Activated CD8-positive, alpha-beta T cell treated with anti-CD3 and anti-CD28 coated beads for 36 hours (primary cell): ENCODE data around the gene COPB1. TPM values are rescaled to one million over a fixed set of nuclear protein-coding genes. Genes with fewer than 3 reads are reported as not detected.

ENCODE experiments used
- ATAC-seq: fragments of 200-7000 bp; cut with Tn5 transposase; one replicate; pipeline ENCODE4 v1.10.0; 2021; ENCODE audit warnings: mild to moderate bottlenecking, moderate library complexity
- CTCF ChIA-PET: fragments of 350-600 bp; sonication (Branson Sonifier 250); formaldehyde crosslinking; loops from one replicate; lab custom pipeline; 2021; ENCODE audit warnings: antibody characterized with exemption; lab: Charles Lee
- POLR2A ChIA-PET: fragments of 350-600 bp; sonication (Branson Sonifier 250); formaldehyde crosslinking; loops from one replicate; lab custom pipeline; 2021; ENCODE audit warnings: antibody characterized with exemption; lab: Charles Lee
- DNase-seq: peaks from one replicate; pipeline ENCODE4 v3.0.0-alpha.2; 2020
- H3K27ac Mint-ChIP-seq: one replicate; pipeline ENCODE4 v1.8.0; 2021; ENCODE audit warnings: mild to moderate bottlenecking, mixed read lengths
- H3K27me3 Mint-ChIP-seq: one replicate; pipeline ENCODE4 v1.8.0; 2021; ENCODE audit warnings: mixed read lengths
- H3K36me3 Mint-ChIP-seq: one replicate; pipeline ENCODE4 v1.8.0; 2021; ENCODE audit warnings: low read depth, mixed read lengths
- H3K4me1 Mint-ChIP-seq: one replicate; pipeline ENCODE4 v1.8.0; 2021; ENCODE audit warnings: low read depth, mixed read lengths
- H3K4me3 Mint-ChIP-seq: one replicate; pipeline ENCODE4 v1.8.0; 2021; ENCODE audit warnings: mild to moderate bottlenecking, moderate library complexity, mixed read lengths
- H3K9me3 Mint-ChIP-seq: one replicate; pipeline ENCODE4 v1.8.0; 2021; ENCODE audit warnings: mixed read lengths
- CTCF ChIP-seq: fragments of 200-600 bp; IDR thresholded peaks from one replicate; pipeline ENCODE4 v1.8.0; 2022; ENCODE audit warnings: antibody characterized with exemption, mild to moderate bottlenecking
- intact Hi-C: fragments of 100-400 bp; cut with micrococcal nuclease; formaldehyde crosslinking; loops from one replicate; pipeline ENCODE4 v1.10.0; 2022
- total RNA-seq, 2 experiments: library from RNA; stranded (reverse); gene quantifications; one replicate each; pipeline ENCODE4 v1.2.3, GENCODE V29; 2021

Gene COPB1
- total RNA-seq, 2 experiments from 2014 or later, result 90.9 to 93.5 TPM

- no peak for ATAC-seq
- TF ChIP-seq CTCF, result peak; percentile 71
- intact Hi-C loops, result loop anchor here (5.0 kb wide), 1 partner anchor 117 kb away; no protein-coding TSS in a partner anchor
- Mint-ChIP-seq H3K4me1 (peaks cover 46% of the 10 kb centered on the region), H3K36me3 (no peaks in the 10 kb centered on the region), H3K9me3 (no peaks in the 10 kb centered on the region), H3K4me3 (no peak overlapping the region), H3K27ac (no peak overlapping the region), H3K27me3 (no peaks in the 10 kb centered on the region)
- ChIA-PET POLR2A (interaction anchor here (1.1 kb wide), 1 partner anchor 28 kb away, joined by 3 read pairs; no protein-coding TSS in a partner anchor), CTCF (interaction anchor here (0.6 to 8.9 kb wide), 30 partner anchors 9 to 456 kb away, joined by 3 to 90 read pairs (median 4); partner anchors contain the start of gene SPON1)
- DNase-seq, result peak; percentile 15
These were observed 80.7 kb downstream of the COPB1 start for GRCh38 chr11:14418801-14419417.

- ChIA-PET POLR2A (interaction anchor here (1.1 to 1.5 kb wide), 2 partner anchors 30 to 78 kb away, joined by 3 read pairs; no protein-coding TSS in a partner anchor), CTCF (interaction anchor here (0.9 to 8.9 kb wide), 29 partner anchors 8 to 169 kb away, joined by 3 to 90 read pairs (median 5); partner anchors contain the start of gene RRAS2)
- Mint-ChIP-seq H3K36me3 (no peaks in the 10 kb centered on the region), H3K27me3 (no peaks in the 10 kb centered on the region), H3K9me3 (no peaks in the 10 kb centered on the region), H3K4me3 (no peak overlapping the region), H3K4me1 (peaks cover 58% of the 10 kb centered on the region), H3K27ac (peak overlapping the region; percentile 53)
- ATAC-seq (no peak), DNase-seq (no peak)
- intact Hi-C loops, result loop anchor here (5.0 kb wide), 1 partner anchor 115 kb away; no protein-coding TSS in a partner anchor
- no peak for TF ChIP-seq CTCF
These were observed 81.8 kb downstream of the COPB1 start for GRCh38 chr11:14417617-14418374.

- Mint-ChIP-seq H3K36me3 (no peaks in the 10 kb centered on the region), H3K4me3 (no peak overlapping the region), H3K4me1 (peaks cover 62% of the 10 kb centered on the region), H3K9me3 (no peaks in the 10 kb centered on the region), H3K27ac (peak overlapping the region; percentile 74), H3K27me3 (no peaks in the 10 kb centered on the region)
- DNase-seq (no peak), ATAC-seq (no peak)
- CTCF ChIA-PET, result interaction anchor here (0.9 to 8.9 kb wide), 13 partner anchors 25 to 168 kb away, joined by 3 to 90 read pairs (median 4); partner anchors contain the start of gene RRAS2
- POLR2A ChIA-PET, result interaction anchor here (1.5 kb wide), 1 partner anchor 77 kb away, joined by 3 read pairs; no protein-coding TSS in a partner anchor
- intact Hi-C loops, result loop anchor here (5.0 kb wide), 1 partner anchor 115 kb away; no protein-coding TSS in a partner anchor
- TF ChIP-seq CTCF, result no peak
These were observed 82.4 kb downstream of the COPB1 start for GRCh38 chr11:14417186-14417585.

GRCh38 chr11:14414470-14415461 is 84.8 kb downstream of the COPB1 start:
- peak overlapping the region; percentile 98 for H3K27ac Mint-ChIP-seq
- H3K27me3 Mint-ChIP-seq, result no peaks in the 10 kb centered on the region
- DNase-seq (peak; percentile 96), ATAC-seq (peak; percentile 91)
- H3K4me1 Mint-ChIP-seq, result peaks cover 72% of the 10 kb centered on the region
- peak overlapping the region; percentile 55 for H3K4me3 Mint-ChIP-seq
- POLR2A ChIA-PET, result interaction anchor here (1.0 kb wide), 1 partner anchor 43 kb away, joined by 3 read pairs; no protein-coding TSS in a partner anchor
- intact Hi-C loops, result loop anchor here (5.0 kb wide), 1 partner anchor 112 kb away; no protein-coding TSS in a partner anchor
- H3K36me3 Mint-ChIP-seq, result no peaks in the 10 kb centered on the region
- H3K9me3 Mint-ChIP-seq, result no peaks in the 10 kb centered on the region
- CTCF ChIA-PET, result interaction anchor here (0.9 to 8.9 kb wide), 8 partner anchors 31 to 112 kb away, joined by 3 to 90 read pairs (median 8); no protein-coding TSS in a partner anchor
- peak; percentile 45 for TF ChIP-seq CTCF
